ENCODE results near the gene ITGB5.
"Not testable (repeated sequence)": the region's sequence is repeated elsewhere in the genome, so short reads cannot be mapped to it uniquely, and the experiment has no call there.

The ITGB5 gene

GRCh38 chr3:124782377-124782712 is 104.8 kb downstream of the ITGB5 start:
- FAIRE-seq, result not testable (repeated sequence)

- no peak for FAIRE-seq
Measured at GRCh38 chr3:124781476-124782376, 105.4 kb downstream of the ITGB5 start.

GRCh38 chr3:124780761-124781475 is 106.2 kb downstream of the ITGB5 start:
- FAIRE-seq, result no peak

- FAIRE-seq, result no peak
Measured at GRCh38 chr3:124780356-124780755, 106.8 kb downstream of the ITGB5 start.

GRCh38 chr3:124779751-124780191 is 107.4 kb downstream of the ITGB5 start:
- no peak for FAIRE-seq

- no peak for FAIRE-seq
Measured at GRCh38 chr3:124779116-124779515, 108.0 kb downstream of the ITGB5 start.

- no peak for FAIRE-seq
Measured at GRCh38 chr3:124777762-124778470, 109.2 kb downstream of the ITGB5 start.

GRCh38 chr3:124776856-124777255 is 110.3 kb downstream of the ITGB5 start:
- no peak for FAIRE-seq

- no peak for FAIRE-seq
Measured at GRCh38 chr3:124775877-124776276, 111.3 kb downstream of the ITGB5 start.

GRCh38 chr3:124774841-124775402 is 112.2 kb downstream of the ITGB5 start:
- FAIRE-seq, result no peak

- FAIRE-seq, result no peak
Measured at GRCh38 chr3:124774327-124774718, 112.8 kb downstream of the ITGB5 start.

GRCh38 chr3:124773351-124774326 is 113.5 kb downstream of the ITGB5 start:
- no peak for FAIRE-seq

GRCh38 chr3:124772081-124772831 is 114.9 kb downstream of the ITGB5 start:
- no peak for FAIRE-seq

GRCh38 chr3:124771083-124771445 is 116.1 kb downstream of the ITGB5 start:
- FAIRE-seq, result no peak

- no peak for FAIRE-seq
Measured at GRCh38 chr3:124770336-124771082, 116.7 kb downstream of the ITGB5 start.

GRCh38 chr3:124769462-124769861 is 117.7 kb downstream of the ITGB5 start:
- no peak for FAIRE-seq

GRCh38 chr3:124768812-124769211 is 118.4 kb downstream of the ITGB5 start:
- FAIRE-seq, result no peak

- no peak for FAIRE-seq
Measured at GRCh38 chr3:124767691-124768090, 119.5 kb downstream of the ITGB5 start.

- no peak for FAIRE-seq
Measured at GRCh38 chr3:124767264-124767663, 119.9 kb downstream of the ITGB5 start.
